GM12873 (cell line): ENCODE results near the gene PSMD10.

Experiments used
- CTCF ChIP-seq: IDR thresholded peaks from 2 replicates; pipeline ENCODE4 v1.5.1; 2012; ENCODE audit warnings: low read depth, mild to moderate bottlenecking, moderate library complexity, low read length, control low read depth; ENCODE audit not compliant: insufficient read depth; ENCODE audit errors: missing control alignments

Gene PSMD10

GRCh38 chrX:108072746-108073145 lies 18.6 kb downstream of the PSMD10 start:
- TF ChIP-seq CTCF, result no peak

DNA sequence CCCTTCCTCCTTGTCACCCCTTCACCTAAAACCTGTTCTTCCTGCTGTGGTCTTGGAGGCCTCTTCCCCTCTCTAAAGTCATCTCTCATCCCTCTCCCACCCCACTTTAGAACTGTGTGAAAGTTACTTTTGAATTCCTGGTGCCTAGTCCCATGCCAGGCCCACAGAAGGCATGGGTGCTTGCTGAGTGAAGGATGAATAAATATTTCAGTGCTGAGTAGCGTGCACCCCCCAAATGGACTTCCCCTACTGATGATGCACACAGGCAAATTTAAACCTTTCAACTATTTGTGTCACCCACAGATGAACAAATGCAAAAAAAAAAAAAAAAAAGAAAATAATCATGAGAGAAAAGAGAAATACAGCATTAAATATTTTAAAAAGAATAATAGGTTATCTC lies 19.8 kb downstream of the PSMD10 start:
- no peak for TF ChIP-seq CTCF

DNA sequence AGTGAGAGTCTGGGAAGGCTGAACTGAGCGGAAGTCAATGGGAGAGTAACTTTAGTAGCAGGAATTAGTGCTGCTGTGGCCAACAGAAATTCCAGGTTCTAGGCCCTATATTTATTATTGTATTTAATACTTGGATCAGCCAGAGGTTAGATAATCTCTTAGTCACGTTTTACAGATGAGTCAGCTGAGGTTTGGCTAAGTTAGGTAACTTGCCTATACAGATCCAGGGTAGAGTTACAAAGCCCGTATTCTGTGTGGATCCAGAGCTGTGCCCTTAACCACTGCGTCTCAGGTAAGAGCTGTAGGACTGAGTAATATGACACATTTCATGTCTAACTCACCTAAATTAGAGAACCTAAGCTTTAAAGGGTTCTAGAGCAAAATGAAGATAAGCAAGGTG lies 20.5 kb downstream of the PSMD10 start:
- no peak for TF ChIP-seq CTCF

GRCh38 chrX:108068121-108068520 lies 23.2 kb downstream of the PSMD10 start:
- no peak for TF ChIP-seq CTCF

DNA sequence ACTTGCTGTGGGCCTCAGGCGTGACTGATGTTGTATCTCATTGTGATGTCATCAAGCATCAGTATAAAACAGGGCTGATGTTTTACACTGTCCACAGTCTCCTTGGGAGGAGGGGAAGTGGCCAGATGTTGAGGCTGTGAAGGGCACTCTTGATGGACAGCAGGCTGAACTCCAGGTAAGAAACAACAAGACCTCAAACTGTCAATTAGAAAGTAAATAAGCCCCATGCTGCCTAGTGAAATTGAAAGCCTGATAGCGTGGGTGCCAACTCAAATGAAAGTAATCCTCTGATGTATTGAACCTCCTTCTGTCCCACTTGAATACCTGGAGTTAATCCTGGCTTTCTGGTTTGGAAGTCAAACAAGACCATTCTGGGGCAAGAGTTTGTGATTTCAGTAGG lies 26.7 kb downstream of the PSMD10 start:
- TF ChIP-seq CTCF, result no peak

GRCh38 chrX:108064001-108064400 lies 27.3 kb downstream of the PSMD10 start:
- no peak for TF ChIP-seq CTCF

- no peak for TF ChIP-seq CTCF
These were observed 31.5 kb downstream of the PSMD10 start for GRCh38 chrX:108059801-108060200.
